H1 (cell line): ENCODE measurements around the gene LUM. TPM values are rescaled to one million over a fixed set of nuclear protein-coding genes. Genes with fewer than 3 reads are reported as not detected.

Experiments used
- CTCF ChIA-PET: fragments of 300-600 bp; sonication (Branson Sonifier 250); formaldehyde crosslinking; loops from one replicate; lab custom pipeline; 2021; ENCODE audit not compliant: partially characterized antibody; lab: Charles Lee
- POLR2A ChIA-PET: fragments of 300-600 bp; sonication (Branson Sonifier 250); formaldehyde crosslinking; loops from one replicate; lab custom pipeline; 2021; ENCODE audit warnings: inconsistent platforms; ENCODE audit not compliant: partially characterized antibody; lab: Charles Lee
- DNase-seq, 2 experiments: peaks; one replicate each; pipeline versions ENCODE4 v3.0.0 to v3.0.0-alpha.2; 2010 to 2022; ENCODE audit warnings: low spot score in 2 of 2, low read depth in 1 of 2, mixed read lengths in 1 of 2
- FAIRE-seq: peaks from 2 replicates; lab custom pipeline; 2011; peaks lifted over from hg19 to GRCh38; lab: Jason Lieb, UNC
- H2AFZ ChIP-seq: 2 replicates; pipeline ENCODE4 v1.8.1; 2012; ENCODE audit warnings: low read length, inconsistent platforms
- H2AK5ac ChIP-seq: 2 replicates; pipeline ENCODE4 v1.6.1; 2013; ENCODE audit warnings: low read depth, low read length
- H2BK120ac ChIP-seq: replicated peaks from 2 replicates; pipeline ENCODE3; 2013; ENCODE audit warnings: low read depth, low read length, inconsistent platforms
- H2BK12ac ChIP-seq: 2 replicates; pipeline ENCODE4 v1.6.1; 2013; ENCODE audit warnings: low read depth, low read length
- H2BK15ac ChIP-seq: 2 replicates; pipeline ENCODE4 v1.6.1; 2013; ENCODE audit warnings: low read length
- H2BK20ac ChIP-seq: 2 replicates; pipeline ENCODE4 v1.6.1; 2013; ENCODE audit warnings: low read length
- H2BK5ac ChIP-seq: 2 replicates; pipeline ENCODE4 v1.6.1; 2013; ENCODE audit warnings: low read depth, low read length
- H3K14ac ChIP-seq: 2 replicates; pipeline ENCODE4 v1.6.1; 2013; ENCODE audit warnings: inconsistent platforms; ENCODE audit not compliant: insufficient read length
- H3K18ac ChIP-seq: 2 replicates; pipeline ENCODE4 v1.6.1; 2013; ENCODE audit warnings: low read length; ENCODE audit errors: extremely low read depth
- H3K23ac ChIP-seq: 2 replicates; pipeline ENCODE4 v1.6.1; 2013; ENCODE audit warnings: inconsistent platforms; ENCODE audit not compliant: insufficient read length
- H3K23me2 ChIP-seq: 2 replicates; pipeline ENCODE4 v1.6.1; 2013; ENCODE audit warnings: low read depth, low read length
- H3K27ac ChIP-seq: 2 replicates; pipeline ENCODE4 v1.6.1; 2011; ENCODE audit warnings: low read depth, low read length, inconsistent platforms
- H3K27me3 ChIP-seq, 4 experiments: replicated peaks in 1 of 4; 1 replicate in 1 of 4; 2 replicates in 3 of 4; pipeline versions ENCODE4 v1.6.1 to v1.8.1; 2011 to 2013; ENCODE audit warnings: low read length in 3 of 4, mild to moderate bottlenecking in 3 of 4, inconsistent platforms in 2 of 4, mixed read lengths in 2 of 4, moderate library complexity in 1 of 4; ENCODE audit not compliant: control insufficient read depth in 3 of 4, insufficient read depth in 3 of 4; ENCODE audit errors: extremely low read depth in 1 of 4
- H3K36me3 ChIP-seq, 4 experiments: 2 replicates each; pipeline versions ENCODE4 v1.6.1 to v1.8.1; 2011 to 2013; ENCODE audit warnings: mild to moderate bottlenecking in 4 of 4, low read length in 3 of 4, moderate library complexity in 2 of 4, control low read depth in 1 of 4, inconsistent platforms in 1 of 4; ENCODE audit not compliant: insufficient read depth in 4 of 4, control insufficient read depth in 2 of 4
- H3K4ac ChIP-seq: replicated peaks from 2 replicates; pipeline ENCODE3; 2013; ENCODE audit warnings: low read length, low read depth, mixed read lengths, inconsistent platforms; ENCODE audit not compliant: insufficient read length
- H3K4me1 ChIP-seq, 4 experiments: replicated peaks in 1 of 4; 1 replicate in 1 of 4; 2 replicates in 3 of 4; pipeline versions ENCODE4 v1.6.1 to v1.8.1; 2011 to 2013; ENCODE audit warnings: low read length in 3 of 4, inconsistent platforms in 2 of 4, mixed read lengths in 1 of 4; ENCODE audit not compliant: insufficient read depth in 4 of 4, control insufficient read depth in 3 of 4
- H3K4me2 ChIP-seq, 2 experiments: 2 replicates each; pipeline versions ENCODE4 v1.6.1 to v1.8.1; 2011 to 2013; ENCODE audit warnings: low read depth in 2 of 2, low read length in 2 of 2, control low read depth in 1 of 2, inconsistent platforms in 1 of 2, mild to moderate bottlenecking in 1 of 2; ENCODE audit not compliant: insufficient read depth in 1 of 2
- H3K4me3 ChIP-seq, 4 experiments: fragments of 200-600, 300-600 bp in 1 of 4; sonication (generic), shearing (Covaris generic), sonication (Bioruptor Twin) in 1 of 4; 2 replicates each; pipeline versions ENCODE4 v1.5.1 to v1.8.1; 2011 to 2016; ENCODE audit warnings: low read length in 4 of 4, low read depth in 3 of 4, control low read depth in 2 of 4, inconsistent platforms in 2 of 4, mild to moderate bottlenecking in 2 of 4, mixed read lengths in 1 of 4, moderate library complexity in 1 of 4; ENCODE audit not compliant: insufficient read depth in 2 of 4; ENCODE audit errors: extremely low read depth in 1 of 4
- H3K56ac ChIP-seq: replicated peaks from 2 replicates; pipeline ENCODE3; 2013; ENCODE audit warnings: low read depth, mild to moderate bottlenecking, mixed read lengths, low read length, inconsistent platforms; ENCODE audit not compliant: insufficient read length
- H3K79me1 ChIP-seq: 2 replicates; pipeline ENCODE4 v1.6.1; 2013; ENCODE audit warnings: low read depth, low read length, control low read depth
- H3K79me2 ChIP-seq, 2 experiments: 2 replicates each; pipeline versions ENCODE4 v1.6.1 to v1.8.1; 2012 to 2013; ENCODE audit warnings: low read length in 2 of 2, mild to moderate bottlenecking in 2 of 2, inconsistent platforms in 1 of 2; ENCODE audit not compliant: insufficient read depth in 2 of 2, control insufficient read depth in 1 of 2
- H3K9ac ChIP-seq, 4 experiments: replicated peaks in 1 of 4; 1 replicate in 1 of 4; 2 replicates in 3 of 4; pipeline versions ENCODE4 v1.6.1 to v1.8.1; 2011 to 2013; ENCODE audit warnings: low read depth in 3 of 4, low read length in 3 of 4, control low read depth in 2 of 4, mild to moderate bottlenecking in 2 of 4, moderate library complexity in 2 of 4, inconsistent platforms in 1 of 4; ENCODE audit errors: extremely low read depth in 1 of 4
- H3K9me3 ChIP-seq, 2 experiments: 2 replicates each; pipeline versions ENCODE4 v1.6.1 to v1.8.1; 2012 to 2013; ENCODE audit warnings: mild to moderate bottlenecking in 2 of 2, moderate library complexity in 2 of 2, control low read depth in 1 of 2, inconsistent platforms in 1 of 2, low read depth in 1 of 2, low read length in 1 of 2, mixed read lengths in 1 of 2; ENCODE audit not compliant: insufficient read depth in 2 of 2
- H4K20me1 ChIP-seq, 2 experiments: replicated peaks in 1 of 2; 2 replicates each; pipeline versions ENCODE3 to v1.8.1; 2011 to 2013; ENCODE audit warnings: inconsistent platforms in 2 of 2, low read length in 2 of 2, mild to moderate bottlenecking in 1 of 2; ENCODE audit not compliant: insufficient read depth in 2 of 2, control insufficient read depth in 1 of 2
- H4K5ac ChIP-seq: 2 replicates; pipeline ENCODE4 v1.6.1; 2013; ENCODE audit warnings: low read length, low read depth, mixed read lengths, inconsistent platforms; ENCODE audit not compliant: insufficient read length
- H4K8ac ChIP-seq: 2 replicates; pipeline ENCODE4 v1.8.0; 2013; ENCODE audit warnings: mild to moderate bottlenecking, moderate library complexity, low read length, inconsistent platforms; ENCODE audit not compliant: insufficient read depth; ENCODE audit errors: extremely low read depth
- H4K91ac ChIP-seq: replicated peaks from 2 replicates; pipeline ENCODE3; 2013; ENCODE audit warnings: low read length, mixed read lengths, inconsistent platforms; ENCODE audit not compliant: insufficient read length
- EP300 ChIP-seq, 2 experiments: IDR thresholded peaks; 1 replicate in 1 of 2; 2 replicates in 1 of 2; pipeline ENCODE4 v1.6.1; 2011 to 2012; ENCODE audit warnings: low read depth in 2 of 2, low read length in 2 of 2, mild to moderate bottlenecking in 2 of 2, borderline replicate concordance in 1 of 2, inconsistent platforms in 1 of 2, moderate library complexity in 1 of 2
- JUND ChIP-seq: IDR thresholded peaks from 2 replicates; pipeline ENCODE4 v1.6.1; 2011; ENCODE audit warnings: mild to moderate bottlenecking, improper control_type of control experiment, low read length
- NANOG ChIP-seq: IDR thresholded peaks from 2 replicates; pipeline ENCODE4 v1.6.1; 2011; ENCODE audit warnings: low read length, low read depth, mild to moderate bottlenecking, inconsistent platforms; ENCODE audit not compliant: insufficient read depth, poor library complexity, severe bottlenecking
- RAD21 ChIP-seq, 2 experiments: IDR thresholded peaks in 1 of 2; conservative IDR thresholded peaks in 1 of 2; 2 replicates each; pipeline ENCODE4 v1.6.1; 2011; ENCODE audit warnings: low read depth in 2 of 2, low read length in 2 of 2, improper control_type of control experiment in 1 of 2, inconsistent platforms in 1 of 2, mild to moderate bottlenecking in 1 of 2, moderate library complexity in 1 of 2
- RNF2 ChIP-seq: fragments of 200-900, 300-1000 bp; sonication (generic); IDR thresholded peaks from 2 replicates; pipeline ENCODE4 v1.7.1; 2016; ENCODE audit warnings: borderline replicate concordance, low read depth, mild to moderate bottlenecking, antibody characterized with exemption, low read length; ENCODE audit not compliant: poor library complexity, severe bottlenecking; ENCODE audit errors: missing control alignments
- SRF ChIP-seq: IDR thresholded peaks from 2 replicates; pipeline ENCODE4 v1.6.1; 2011; ENCODE audit warnings: mild to moderate bottlenecking, low read depth, low read length, moderate library complexity
- TAF1 ChIP-seq: IDR thresholded peaks from 2 replicates; pipeline ENCODE4 v1.6.1; 2011; ENCODE audit warnings: mild to moderate bottlenecking, low read depth, low read length
- TEAD4 ChIP-seq: IDR thresholded peaks from 2 replicates; pipeline ENCODE4 v1.6.1; 2012; ENCODE audit warnings: low read depth, low read length, inconsistent platforms, mixed read lengths
- ZNF274 ChIP-seq: IDR thresholded peaks from 2 replicates; pipeline ENCODE4 v1.7.0; 2012; ENCODE audit warnings: low read length, borderline replicate concordance; ENCODE audit errors: extremely low read depth
- WGBS, 2 experiments: shearing (Covaris generic) in 1 of 2; methylation state at CpG; one replicate each; pipeline versions ENCODE4 v1.1.6 to v1.1.7; 2013 to 2015; ENCODE audit warnings: low lambda C conversion rate in 2 of 2, mixed read lengths in 2 of 2, inconsistent platforms in 1 of 2, low coverage in 1 of 2, missing lambda C conversion rate in 1 of 2; ENCODE audit not compliant: insufficient replicate concordance in 2 of 2, insufficient coverage in 1 of 2, insufficient read length in 1 of 2; ENCODE audit errors: extremely low coverage in 1 of 2, missing lambda C conversion rate in 1 of 2; 5-methylcytosine and 5-hydroxymethylcytosine counted together
- polyA plus RNA-seq, 7 experiments: library from polyadenylated mRNA; depleted of rRNA in 3 of 7; stranded (reverse) in 5 of 7; unstranded in 2 of 7; fragments of >200 nt in 5 of 7; fragments of 200-250 nt in 2 of 7; gene quantifications; 1 replicate in 5 of 7; 2 replicates in 1 of 7; 4 replicates in 1 of 7; pipeline versions ENCODE4 v1.2.1 to v1.2.3, GENCODE V29; 2011 to 2013; ENCODE audit warnings: missing spikeins in 2 of 7, mixed read lengths in 2 of 7
- total RNA-seq: library from RNA; stranded (reverse); fragmentation: NEBNext Ultra II Directional; extraction: Animal tissue kit (Norgen Biotek cat#: 25700); gene quantifications from 2 replicates; pipeline ENCODE4 v1.2.1, GENCODE V29; 2021
- TF ChIP-seq, protein P1 (sequence below): IDR thresholded peaks from 2 replicates; pipeline ENCODE4 v1.6.1; 2011; ENCODE audit warnings: low read depth, mild to moderate bottlenecking, low read length; ENCODE audit not compliant: insufficient read depth

Gene LUM
- total and polyA plus RNA-seq, 2 of the 8 experiments (the other 6 are each of a cell fraction or from before 2014, with no cell fraction given), result not detected

DNA sequence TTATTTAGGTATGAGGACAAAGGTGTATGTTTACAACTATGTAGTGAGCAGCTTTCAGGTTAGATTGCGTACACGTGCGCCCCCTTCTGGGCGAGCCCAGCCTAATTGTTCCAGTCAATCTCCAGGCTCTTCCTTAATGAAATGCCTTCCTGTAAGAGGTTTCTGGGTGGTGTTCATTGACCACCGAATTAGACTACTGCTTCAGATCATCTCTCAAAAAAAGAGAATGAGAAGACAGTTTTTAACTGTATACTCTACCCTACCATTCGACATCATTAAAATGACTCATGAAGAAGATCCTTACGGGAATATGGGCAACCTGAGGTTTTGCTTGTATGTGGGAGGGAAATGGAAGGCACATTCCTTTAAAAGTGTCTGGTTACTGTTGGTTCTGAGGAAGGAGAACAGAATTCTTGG lies 2.1 kb downstream of the LUM start:
- no peaks in the 10 kb centered on the region for H3K79me2 ChIP-seq
- H4K91ac ChIP-seq, result no peak overlapping the region
- H2AFZ ChIP-seq, result 0 out of 2 replicates have a peak overlapping the region, but pooled peaks have one; percentile 4
- no peak overlapping the region for H3K18ac ChIP-seq
- no peaks in the 10 kb centered on the region for H3K4me1 ChIP-seq
- H3K9ac ChIP-seq, result no peak overlapping the region
- ChIA-PET CTCF (interaction anchor here (0.6 to 3.5 kb wide), 42 partner anchors 9 to 246 kb away, joined by 3 to 29 read pairs (median 4); partner anchors contain the start of gene DCN), POLR2A (no interaction called here)
- no peak overlapping the region for H3K4me3 ChIP-seq
- DNase-seq (peak; percentile 69 to 90), FAIRE-seq (peak; percentile 66)
- no peak overlapping the region for H3K14ac ChIP-seq
- no peak overlapping the region for H3K4ac ChIP-seq
- no peak overlapping the region for H4K8ac ChIP-seq
- no peaks in the 10 kb centered on the region for H3K79me1 ChIP-seq
- H2BK5ac ChIP-seq, result no peak overlapping the region
- no peak overlapping the region for H3K4me2 ChIP-seq
- H2BK120ac ChIP-seq, result no peak overlapping the region
- H4K5ac ChIP-seq, result no peak overlapping the region
- whole genome bisulfite sequencing, 2 experiments, result 16% methylated on average over 7 of the region's 7 CpGs; no CpG with 5 or more reads in 1 of the 2 experiments
- no peak overlapping the region for H2BK12ac ChIP-seq
- no peak overlapping the region for H3K27ac ChIP-seq
- H3K9me3 ChIP-seq, result no peaks in the 10 kb centered on the region
- no peak overlapping the region for H2BK20ac ChIP-seq
- H3K36me3 ChIP-seq, result no peaks in the 10 kb centered on the region
- no peak overlapping the region for H3K23ac ChIP-seq
- H3K56ac ChIP-seq, result no peak overlapping the region
- no peaks in the 10 kb centered on the region for H3K27me3 ChIP-seq
- H3K23me2 ChIP-seq, result no peaks in the 10 kb centered on the region
- H2BK15ac ChIP-seq, result no peak overlapping the region
- H4K20me1 ChIP-seq, result no peaks in the 10 kb centered on the region
- no peak overlapping the region for H2AK5ac ChIP-seq
- TF ChIP-seq EP300 (IDR thresholded peaks at IDR 0.05; ENCODE audit: borderline replicate concordance in 1 of 2, low read depth in 2 of 2, low read length in 2 of 2) (no peak), SRF (no peak), JUND (no peak), TAF1 (no peak), TEAD4 (no peak), NANOG (no peak), ZNF274 (no peak), RAD21 (IDR thresholded peaks at IDR 0.05 in 1 of 2, conservative IDR thresholded peaks at IDR 0.05 in 1 of 2; ENCODE audit: low read depth in 2 of 2, low read length in 2 of 2) (peak; percentile 62 to 69), RNF2 (no peak)
- TF ChIP-seq, protein P1, sequence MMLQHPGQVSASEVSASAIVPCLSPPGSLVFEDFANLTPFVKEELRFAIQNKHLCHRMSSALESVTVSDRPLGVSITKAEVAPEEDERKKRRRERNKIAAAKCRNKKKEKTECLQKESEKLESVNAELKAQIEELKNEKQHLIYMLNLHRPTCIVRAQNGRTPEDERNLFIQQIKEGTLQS, result no peak
